Jurkat, Clone E6-1 (cell line): ENCODE data around the gene WWOX.

Source experiments
- DNase-seq: peaks from one replicate; pipeline ENCODE4 v3.0.0-alpha.2; 2011; ENCODE audit warnings: low read depth, low spot score
- H3K4me3 ChIP-seq: 2 replicates; pipeline ENCODE4 v1.5.1; 2011; ENCODE audit warnings: mild to moderate bottlenecking, low read length, control low read depth, moderate library complexity

WWOX gene

GRCh38 chr16:78732696-78733095 lies 633.2 kb downstream of the WWOX start:
- no peak overlapping the region for H3K4me3 ChIP-seq
- no peak for DNase-seq

GRCh38 chr16:78735337-78735736 lies 635.9 kb downstream of the WWOX start:
- no peak overlapping the region for H3K4me3 ChIP-seq
- no peak for DNase-seq

GRCh38 chr16:78737630-78738029 lies 638.2 kb downstream of the WWOX start:
- no peak overlapping the region for H3K4me3 ChIP-seq
- no peak for DNase-seq

GRCh38 chr16:78738557-78738956 lies 639.1 kb downstream of the WWOX start:
- no peak for DNase-seq
- no peak overlapping the region for H3K4me3 ChIP-seq

GRCh38 chr16:78740269-78740668 lies 640.8 kb downstream of the WWOX start:
- DNase-seq, result no peak
- H3K4me3 ChIP-seq, result no peak overlapping the region

- H3K4me3 ChIP-seq, result no peak overlapping the region
- no peak for DNase-seq
These were observed 643.2 kb downstream of the WWOX start for GRCh38 chr16:78742501-78743283.

- no peak overlapping the region for H3K4me3 ChIP-seq
- no peak for DNase-seq
These were observed 644.1 kb downstream of the WWOX start for GRCh38 chr16:78743556-78743955.

GRCh38 chr16:78744099-78744498 lies 644.6 kb downstream of the WWOX start:
- H3K4me3 ChIP-seq, result no peak overlapping the region
- no peak for DNase-seq

GRCh38 chr16:78744796-78745107 lies 645.3 kb downstream of the WWOX start:
- no peak for DNase-seq
- H3K4me3 ChIP-seq, result no peak overlapping the region

GRCh38 chr16:78745108-78746019 lies 645.9 kb downstream of the WWOX start:
- H3K4me3 ChIP-seq, result no peak overlapping the region
- no peak for DNase-seq

GRCh38 chr16:78746718-78747117 lies 647.3 kb downstream of the WWOX start:
- no peak overlapping the region for H3K4me3 ChIP-seq
- DNase-seq, result no peak

GRCh38 chr16:78748220-78748929 lies 648.9 kb downstream of the WWOX start:
- no peak for DNase-seq
- H3K4me3 ChIP-seq, result no peak overlapping the region

- DNase-seq, result peak; percentile 33
- no peak overlapping the region for H3K4me3 ChIP-seq
These were observed 650.4 kb downstream of the WWOX start for GRCh38 chr16:78749745-78750268.

- no peak overlapping the region for H3K4me3 ChIP-seq
- DNase-seq, result no peak
These were observed 651.2 kb downstream of the WWOX start for GRCh38 chr16:78750611-78751010.

GRCh38 chr16:78751601-78752000 lies 652.1 kb downstream of the WWOX start:
- DNase-seq, result no peak
- H3K4me3 ChIP-seq, result no peak overlapping the region

GRCh38 chr16:78754713-78755112 lies 655.3 kb downstream of the WWOX start:
- DNase-seq, result no peak
- no peak overlapping the region for H3K4me3 ChIP-seq

GRCh38 chr16:78755751-78756661 lies 656.6 kb downstream of the WWOX start:
- DNase-seq, result no peak

GRCh38 chr16:78759596-78759995 lies 660.1 kb downstream of the WWOX start:
- DNase-seq, result no peak

More at GRCh38 chr16:78755751-78756661, 656.6 kb downstream of the WWOX start:
- H3K4me3 ChIP-seq, result no peak overlapping the region

GRCh38 chr16:78760611-78761010 lies 661.2 kb downstream of the WWOX start:
- no peak overlapping the region for H3K4me3 ChIP-seq
- DNase-seq, result no peak

More at GRCh38 chr16:78759596-78759995, 660.1 kb downstream of the WWOX start:
- no peak overlapping the region for H3K4me3 ChIP-seq
